OCI-M1 (cell line): ENCODE results near the gene DNAJB14.

Source experiments
- DNase-seq: peaks from one replicate; lab custom pipeline; 2025; lab: John Stamatoyannopoulos, UW

Gene DNAJB14

DNA sequence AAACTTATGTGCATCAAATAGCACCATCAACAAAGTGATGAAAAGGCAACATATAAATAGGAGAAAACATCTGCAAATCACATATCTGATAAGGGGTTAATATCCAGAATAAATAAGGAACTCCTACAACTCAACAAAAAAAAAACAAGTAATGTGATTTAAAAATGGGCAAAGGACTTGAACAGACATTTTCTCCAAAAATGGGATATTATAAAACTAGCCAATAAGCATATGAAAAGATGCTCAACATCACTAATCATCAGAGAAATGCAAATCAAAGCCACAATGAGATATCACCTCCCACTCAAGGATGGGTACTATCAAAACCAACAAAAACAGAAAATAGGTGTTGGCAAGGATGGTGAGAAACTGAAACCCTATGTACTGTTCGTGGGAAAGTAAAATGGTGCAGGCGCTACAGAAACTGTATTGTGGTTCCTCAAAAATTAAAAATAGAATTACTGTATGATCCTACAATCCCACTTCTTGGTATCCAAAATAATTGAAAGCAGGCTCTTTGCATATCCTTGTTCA is 2.4 kb downstream of the DNAJB14 start:
- no peak for DNase-seq

GRCh38 chr4:99938243-99938753 is 8.1 kb downstream of the DNAJB14 start:
- DNase-seq, result no peak

- no peak for DNase-seq
Observed at GRCh38 chr4:99934891-99935290, 11.5 kb downstream of the DNAJB14 start.

DNA sequence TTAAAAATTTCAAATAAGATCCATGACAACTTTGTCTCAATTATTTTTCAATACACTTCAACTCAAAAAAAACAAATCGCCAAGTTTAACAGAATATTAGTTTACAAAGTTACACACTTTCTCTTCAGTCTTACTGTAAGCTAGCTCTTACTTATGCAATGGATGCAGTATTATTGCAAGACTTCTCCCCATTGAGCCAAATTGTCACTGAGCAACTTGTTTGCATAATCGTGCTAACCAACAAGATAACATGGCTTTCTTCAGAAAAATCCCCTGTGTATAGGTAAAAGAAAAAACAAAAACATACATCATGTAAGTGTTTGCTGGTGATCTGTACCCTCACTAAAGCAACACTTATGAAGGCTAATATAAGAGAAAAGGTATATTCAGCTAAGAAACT is 18.9 kb downstream of the DNAJB14 start:
- DNase-seq, result no peak

DNA sequence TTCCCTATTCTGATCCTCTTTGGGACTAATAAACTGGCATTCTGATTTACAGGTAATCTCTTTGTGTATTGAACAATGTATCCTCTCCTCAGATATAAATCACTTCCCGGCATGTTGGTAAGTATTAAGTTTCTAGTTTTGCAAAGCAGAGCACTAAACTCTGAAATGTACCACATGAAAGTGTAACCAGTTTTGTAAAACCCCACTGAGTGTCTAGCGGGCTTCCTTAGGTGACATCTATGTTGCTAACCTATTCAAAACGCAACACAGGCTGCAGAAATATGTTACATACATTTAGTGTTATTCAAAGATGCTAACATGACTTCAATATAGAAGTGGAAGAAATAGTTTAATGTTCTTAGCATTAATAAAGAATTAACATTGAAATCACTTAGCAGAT is 25.2 kb downstream of the DNAJB14 start:
- no peak for DNase-seq

GRCh38 chr4:99918656-99919055 is 27.8 kb downstream of the DNAJB14 start:
- no peak for DNase-seq

DNA sequence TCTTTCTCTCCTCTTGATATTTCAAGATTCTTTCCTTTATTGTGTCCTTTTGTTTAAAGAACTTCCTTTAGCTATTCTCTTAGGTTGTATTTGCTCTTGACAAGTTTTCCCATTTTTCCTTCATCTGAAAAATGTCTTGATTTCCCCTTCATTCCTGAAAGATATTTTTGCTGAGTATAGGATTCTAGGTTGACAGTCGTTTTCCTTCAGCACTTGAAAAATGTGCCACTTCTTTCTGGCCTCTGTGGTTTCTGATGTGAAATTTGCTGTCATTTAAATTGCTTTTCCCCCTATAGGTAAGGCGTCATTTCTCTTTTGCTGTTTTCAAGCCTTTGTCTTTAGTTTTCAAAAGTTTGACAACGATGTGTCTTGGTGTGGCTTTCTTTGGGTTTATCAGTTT is 28.8 kb downstream of the DNAJB14 start:
- DNase-seq, result no peak

- no peak for DNase-seq
Observed at GRCh38 chr4:99915449-99915848, 31.0 kb downstream of the DNAJB14 start.

DNA sequence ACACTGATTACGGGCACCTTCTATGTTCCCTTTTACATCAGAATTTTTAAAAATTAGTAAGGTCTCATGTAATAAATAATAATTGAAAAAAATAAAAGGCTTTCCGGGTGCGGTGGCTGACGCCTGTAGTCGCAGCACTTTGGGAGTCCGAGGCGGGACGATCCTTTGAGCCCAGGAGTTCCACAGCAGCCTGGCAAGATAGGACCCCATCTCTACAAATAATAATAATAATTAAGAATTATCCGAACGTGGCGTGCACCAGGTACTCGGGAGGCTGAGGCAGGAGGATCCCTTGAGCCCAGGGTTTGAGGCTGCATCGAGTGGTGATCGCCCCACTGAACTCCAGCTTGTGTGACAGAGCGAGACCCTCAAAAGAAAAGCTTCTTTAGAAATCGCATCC is 51.4 kb downstream of the DNAJB14 start:
- no peak for DNase-seq

- DNase-seq, result peak; percentile 94
Observed at GRCh38 chr4:99894161-99894997, 52.0 kb downstream of the DNAJB14 start, which contains the start of gene LAMTOR3. Gene LAMTOR3 (minus strand): TSS chr4:99894427. CDS start chr4:99893963, 464 bp downstream.

- DNase-seq, result no peak
Observed at GRCh38 chr4:99893839-99894160, 52.6 kb downstream of the DNAJB14 start.

DNA sequence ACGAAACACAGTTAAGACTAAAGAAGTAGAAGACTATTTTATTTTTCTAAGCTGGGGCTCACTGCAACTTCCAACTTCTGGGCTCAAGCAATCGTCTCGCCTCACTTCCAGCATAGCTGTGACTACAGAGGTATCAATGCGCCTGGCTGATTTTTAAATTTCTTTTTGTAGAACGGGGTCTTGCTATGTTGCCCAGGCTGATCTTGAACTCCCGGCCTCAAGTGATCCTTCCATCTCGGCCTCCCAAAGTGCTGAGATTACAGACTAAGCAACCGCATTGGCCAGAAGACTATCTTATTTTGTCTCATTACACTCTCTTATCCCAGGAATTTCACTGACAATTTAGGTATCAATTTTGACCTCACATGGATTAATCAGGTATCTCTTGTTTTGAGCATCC is 53.4 kb downstream of the DNAJB14 start:
- no peak for DNase-seq

DNA sequence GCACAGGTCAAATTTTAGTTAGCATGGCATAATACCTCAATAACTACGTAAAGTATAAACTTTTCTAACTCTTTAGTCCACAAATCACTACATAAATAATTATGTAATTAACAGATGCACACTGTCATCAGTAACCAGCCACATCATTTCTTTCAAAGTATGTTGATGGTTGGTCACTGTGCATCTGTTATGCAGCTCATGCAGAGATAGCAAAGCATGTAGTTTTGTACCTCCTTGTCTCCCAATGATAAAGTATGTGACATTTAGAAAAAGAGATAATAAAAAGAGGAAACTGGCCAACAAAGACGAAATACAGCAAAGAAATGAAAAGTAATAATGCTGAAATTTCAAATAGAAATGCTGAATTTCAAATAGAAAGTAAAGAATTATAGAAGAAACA is 55.1 kb downstream of the DNAJB14 start:
- DNase-seq, result peak; percentile 76

DNA sequence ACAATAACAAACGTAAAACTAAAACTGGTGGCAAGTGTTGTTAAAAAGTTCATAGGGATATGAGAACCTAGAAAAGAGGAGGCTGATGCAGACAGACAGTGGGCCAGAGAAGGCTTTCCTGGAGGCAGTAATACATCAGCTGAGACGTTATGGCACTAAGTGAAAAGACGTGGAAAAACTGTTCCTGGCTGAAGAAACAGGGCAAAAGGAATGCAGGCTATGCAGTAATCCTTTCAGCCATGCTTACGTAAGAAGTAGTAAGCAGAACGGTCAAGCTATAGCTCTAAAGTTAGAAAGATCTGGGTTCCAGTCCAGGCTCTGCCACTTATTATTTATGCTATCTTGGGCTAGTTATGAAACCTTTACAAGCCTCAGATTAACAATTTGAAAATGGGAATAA is 58.6 kb downstream of the DNAJB14 start:
- DNase-seq, result no peak

GRCh38 chr4:99886146-99886545 is 60.3 kb downstream of the DNAJB14 start:
- DNase-seq, result no peak

GRCh38 chr4:99885687-99886086 is 60.7 kb downstream of the DNAJB14 start:
- DNase-seq, result no peak

GRCh38 chr4:99885063-99885664 is 61.3 kb downstream of the DNAJB14 start:
- DNase-seq, result peak; percentile 61

- no peak for DNase-seq
Observed at GRCh38 chr4:99879458-99879857, 67.0 kb downstream of the DNAJB14 start.

DNA sequence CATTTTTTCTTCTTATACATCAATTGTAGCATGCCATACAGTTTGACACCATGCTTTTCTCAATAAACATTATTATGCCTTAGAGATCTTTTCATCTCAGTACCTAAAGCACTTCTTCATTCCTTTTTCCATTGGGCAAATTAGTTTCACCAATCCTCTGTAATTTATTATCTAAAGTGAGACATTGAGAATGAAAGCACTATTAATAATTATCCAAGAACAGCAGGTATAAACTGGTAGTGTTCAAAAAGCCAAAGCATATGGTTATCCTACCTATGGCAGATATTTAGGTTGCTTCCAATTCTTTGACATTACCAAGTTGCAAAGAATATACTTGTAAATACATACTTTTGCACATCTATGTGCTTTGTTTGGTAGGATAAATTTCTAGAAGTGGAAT is 67.8 kb downstream of the DNAJB14 start:
- no peak for DNase-seq

- DNase-seq, result no peak
Observed at GRCh38 chr4:99876946-99877345, 69.5 kb downstream of the DNAJB14 start.

DNA sequence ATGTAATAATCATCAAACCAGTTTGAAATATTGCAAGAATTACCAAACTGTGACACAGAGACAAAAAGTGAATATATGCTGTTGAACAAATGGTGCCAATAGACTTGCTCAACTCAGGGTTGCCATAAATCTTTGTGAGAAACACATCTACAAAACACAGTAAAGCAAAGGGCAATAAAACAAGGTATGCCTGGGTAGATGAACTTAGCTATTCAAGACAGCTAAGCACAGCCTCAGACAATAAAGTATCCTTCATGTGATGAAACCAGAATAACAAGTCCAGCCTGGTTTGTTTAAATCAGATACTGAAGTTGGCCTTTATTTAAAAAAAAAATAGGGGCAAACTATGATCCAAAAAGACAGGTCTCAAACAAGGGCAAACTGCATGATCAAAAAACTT is 71.3 kb downstream of the DNAJB14 start:
- no peak for DNase-seq

DNA sequence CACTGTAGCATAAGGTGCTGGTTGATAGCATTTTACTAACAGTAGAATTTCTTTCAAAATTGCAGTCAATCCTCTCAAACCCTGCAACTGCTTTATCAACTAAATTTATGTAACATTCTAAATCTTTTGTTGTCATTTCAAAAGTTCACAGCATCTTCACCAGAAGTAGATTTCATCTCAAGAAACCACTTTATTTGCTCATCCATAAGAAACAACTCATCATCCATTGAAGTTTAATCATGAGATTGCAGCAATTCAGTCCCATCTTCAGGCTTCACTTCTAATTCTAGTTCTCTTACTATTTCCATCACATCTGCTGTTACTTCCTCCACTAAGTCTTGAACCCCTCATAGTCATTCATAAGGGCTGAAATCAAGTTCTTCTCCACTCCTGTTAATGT is 73.8 kb downstream of the DNAJB14 start:
- no peak for DNase-seq

DNA sequence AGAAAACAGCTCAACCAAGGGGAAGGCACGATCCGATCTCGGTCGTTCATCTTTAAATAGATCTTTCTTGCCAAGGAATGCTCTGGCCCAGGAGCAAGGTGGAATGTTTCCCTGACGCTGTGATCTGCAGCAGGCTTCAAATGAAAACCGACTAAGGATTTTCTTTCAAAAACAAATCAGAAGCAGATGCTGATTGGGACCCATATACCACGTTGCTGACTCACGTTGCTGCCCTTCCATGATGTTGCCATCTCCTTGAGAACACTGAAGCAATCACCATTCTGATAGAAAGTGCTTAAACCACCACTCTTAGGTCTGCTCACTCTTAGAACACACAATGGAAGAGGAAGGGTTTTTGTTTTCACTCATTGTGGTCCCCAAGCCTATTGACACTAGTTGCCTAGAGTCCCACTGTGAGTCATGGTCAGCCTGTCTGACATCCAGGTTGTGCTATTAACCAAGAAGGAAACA is 78.3 kb downstream of the DNAJB14 start:
- no peak for DNase-seq
